ENCODE measurements around the gene H2AZ1.

DNA sequence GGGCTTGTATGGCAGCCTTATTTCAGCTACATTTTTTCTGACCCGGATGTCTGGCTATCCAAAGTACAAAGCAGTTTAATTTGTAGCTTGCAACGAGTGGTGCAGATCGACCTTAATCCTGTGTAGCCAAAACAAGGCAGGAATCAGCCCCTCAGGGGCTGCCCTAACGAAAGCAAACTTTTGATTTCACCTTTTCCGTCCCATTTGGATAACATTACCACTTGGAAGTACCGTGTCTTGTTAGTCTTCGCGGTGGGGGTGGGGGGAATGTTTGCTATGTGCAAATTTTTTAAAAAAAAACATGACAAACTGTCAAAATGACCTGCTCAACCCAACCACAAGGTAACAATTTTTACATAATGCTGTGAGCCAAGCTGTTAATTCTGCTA is 2.9 kb downstream of the H2AZ1 start:
- TF ChIP-seq, protein P1, sequence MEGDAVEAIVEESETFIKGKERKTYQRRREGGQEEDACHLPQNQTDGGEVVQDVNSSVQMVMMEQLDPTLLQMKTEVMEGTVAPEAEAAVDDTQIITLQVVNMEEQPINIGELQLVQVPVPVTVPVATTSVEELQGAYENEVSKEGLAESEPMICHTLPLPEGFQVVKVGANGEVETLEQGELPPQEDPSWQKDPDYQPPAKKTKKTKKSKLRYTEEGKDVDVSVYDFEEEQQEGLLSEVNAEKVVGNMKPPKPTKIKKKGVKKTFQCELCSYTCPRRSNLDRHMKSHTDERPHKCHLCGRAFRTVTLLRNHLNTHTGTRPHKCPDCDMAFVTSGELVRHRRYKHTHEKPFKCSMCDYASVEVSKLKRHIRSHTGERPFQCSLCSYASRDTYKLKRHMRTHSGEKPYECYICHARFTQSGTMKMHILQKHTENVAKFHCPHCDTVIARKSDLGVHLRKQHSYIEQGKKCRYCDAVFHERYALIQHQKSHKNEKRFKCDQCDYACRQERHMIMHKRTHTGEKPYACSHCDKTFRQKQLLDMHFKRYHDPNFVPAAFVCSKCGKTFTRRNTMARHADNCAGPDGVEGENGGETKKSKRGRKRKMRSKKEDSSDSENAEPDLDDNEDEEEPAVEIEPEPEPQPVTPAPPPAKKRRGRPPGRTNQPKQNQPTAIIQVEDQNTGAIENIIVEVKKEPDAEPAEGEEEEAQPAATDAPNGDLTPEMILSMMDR (IDR thresholded peaks at IDR 0.05; ENCODE audit: low read length) = no peak
- TF ChIP-seq EZH2 (optimal IDR thresholded peaks at IDR 0.05; ENCODE audit: low read depth, low read length) (no peak), EZH2phosphoT487 (IDR thresholded peaks at IDR 0.05; ENCODE audit: low read length) (no peak)

Measured in MM.1S (cell line).